ENCODE measurements around the gene R3HDM1. TPM values are rescaled to one million over a fixed set of nuclear protein-coding genes. Genes with fewer than 3 reads are reported as not detected.

R3HDM1 gene
- total RNA-seq, 1 donor from 2014 or later: 11.3 TPM

DNA sequence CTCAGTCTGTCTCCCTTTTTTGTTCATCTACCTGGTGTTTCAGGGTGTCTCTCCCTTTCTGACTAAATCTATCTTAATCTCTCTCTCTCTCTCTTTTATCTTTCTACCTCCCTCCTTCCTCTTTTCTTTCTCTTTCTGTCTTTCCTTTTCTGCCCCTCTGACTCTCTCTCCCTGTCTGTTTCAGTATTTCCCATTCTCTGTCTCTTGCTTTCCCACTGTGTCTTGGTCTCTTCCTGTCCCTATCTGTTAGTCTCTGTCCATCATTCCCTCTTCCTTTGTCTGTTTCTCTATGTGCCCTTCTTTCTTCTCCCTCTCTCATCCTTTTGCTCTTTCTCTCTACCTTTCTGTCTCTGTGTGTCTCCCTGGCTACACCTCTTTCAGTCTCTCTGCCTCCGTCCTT is 56.7 kb downstream of the R3HDM1 start:
- no peak for DNase-seq (ENCODE audit: low read depth)
- TF ChIP-seq, protein P1, sequence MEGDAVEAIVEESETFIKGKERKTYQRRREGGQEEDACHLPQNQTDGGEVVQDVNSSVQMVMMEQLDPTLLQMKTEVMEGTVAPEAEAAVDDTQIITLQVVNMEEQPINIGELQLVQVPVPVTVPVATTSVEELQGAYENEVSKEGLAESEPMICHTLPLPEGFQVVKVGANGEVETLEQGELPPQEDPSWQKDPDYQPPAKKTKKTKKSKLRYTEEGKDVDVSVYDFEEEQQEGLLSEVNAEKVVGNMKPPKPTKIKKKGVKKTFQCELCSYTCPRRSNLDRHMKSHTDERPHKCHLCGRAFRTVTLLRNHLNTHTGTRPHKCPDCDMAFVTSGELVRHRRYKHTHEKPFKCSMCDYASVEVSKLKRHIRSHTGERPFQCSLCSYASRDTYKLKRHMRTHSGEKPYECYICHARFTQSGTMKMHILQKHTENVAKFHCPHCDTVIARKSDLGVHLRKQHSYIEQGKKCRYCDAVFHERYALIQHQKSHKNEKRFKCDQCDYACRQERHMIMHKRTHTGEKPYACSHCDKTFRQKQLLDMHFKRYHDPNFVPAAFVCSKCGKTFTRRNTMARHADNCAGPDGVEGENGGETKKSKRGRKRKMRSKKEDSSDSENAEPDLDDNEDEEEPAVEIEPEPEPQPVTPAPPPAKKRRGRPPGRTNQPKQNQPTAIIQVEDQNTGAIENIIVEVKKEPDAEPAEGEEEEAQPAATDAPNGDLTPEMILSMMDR (conservative IDR thresholded peaks at IDR 0.05; ENCODE audit: low read depth, low read length): no peak
- no peak overlapping the region for H3K4me3 ChIP-seq (ENCODE audit: low read depth, low read length)

DNA sequence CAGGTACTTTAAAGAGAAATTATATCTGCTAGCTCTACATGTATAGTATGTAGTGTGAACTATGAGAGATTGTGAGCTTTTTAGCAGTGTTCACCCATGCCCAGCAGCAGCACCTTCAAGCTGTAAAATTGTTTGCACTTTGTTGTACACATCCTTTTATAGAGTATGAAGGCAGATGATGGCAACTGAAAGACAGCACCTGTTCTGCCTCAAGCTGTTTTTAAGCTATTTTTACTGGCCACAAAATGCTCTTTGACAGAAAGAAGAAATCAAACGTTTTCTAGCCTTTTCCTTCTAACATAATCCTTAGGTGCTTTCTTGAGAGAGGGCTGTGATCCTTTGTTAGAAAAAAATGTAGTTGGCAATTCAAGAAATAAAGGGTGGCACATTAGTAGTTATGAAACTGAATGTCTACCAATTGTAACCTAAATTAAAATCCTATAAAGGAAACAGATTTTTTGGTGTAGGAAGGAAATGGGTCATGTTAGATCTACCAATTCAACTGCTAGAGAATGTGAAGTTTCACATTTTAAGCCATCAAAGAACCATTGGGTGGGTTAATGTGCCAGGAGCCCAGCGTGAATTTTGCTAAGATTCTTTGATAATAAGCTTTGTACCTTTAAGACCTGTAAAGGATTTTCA is 59.5 kb downstream of the R3HDM1 start:
- H3K4me3 ChIP-seq (ENCODE audit: low read depth, low read length): no peak overlapping the region
- no peak for DNase-seq (ENCODE audit: low read depth)
- TF ChIP-seq, protein P1 (conservative IDR thresholded peaks at IDR 0.05; ENCODE audit: low read depth, low read length): no peak

- no peak overlapping the region for H3K4me3 ChIP-seq (ENCODE audit: low read depth, low read length)
- no peak for DNase-seq (ENCODE audit: low read depth)
- TF ChIP-seq, protein P1 (conservative IDR thresholded peaks at IDR 0.05; ENCODE audit: low read depth, low read length): no peak
These were observed 69.6 kb downstream of the R3HDM1 start for GRCh38 chr2:135600915-135601314.

- no peak overlapping the region for H3K4me3 ChIP-seq (ENCODE audit: low read depth, low read length)
- no peak for DNase-seq (ENCODE audit: low read depth)
- TF ChIP-seq, protein P1 (conservative IDR thresholded peaks at IDR 0.05; ENCODE audit: low read depth, low read length): no peak
These were observed 72.3 kb downstream of the R3HDM1 start for GRCh38 chr2:135603543-135603942.

DNA sequence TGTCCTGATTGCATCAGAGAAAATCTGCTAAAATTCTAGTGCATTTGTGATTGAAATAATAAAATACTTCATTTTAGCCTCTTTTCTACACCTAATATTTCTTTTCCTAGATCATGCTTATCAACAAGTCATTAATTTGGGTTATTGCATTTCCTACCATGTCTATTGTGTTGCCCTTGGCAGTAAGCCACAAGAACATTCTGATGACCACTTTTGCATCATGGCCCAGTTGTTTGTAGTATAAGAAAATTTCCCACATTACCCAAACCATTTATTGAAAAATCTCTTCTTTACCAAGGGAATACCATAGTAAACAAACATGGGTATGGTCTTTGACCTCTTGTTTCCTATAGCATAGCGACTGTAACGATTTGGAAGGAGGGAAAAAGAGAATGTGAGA is 76.3 kb downstream of the R3HDM1 start:
- DNase-seq (ENCODE audit: low read depth): no peak
- TF ChIP-seq, protein P1 (conservative IDR thresholded peaks at IDR 0.05; ENCODE audit: low read depth, low read length): no peak
- no peak overlapping the region for H3K4me3 ChIP-seq (ENCODE audit: low read depth, low read length)

GRCh38 chr2:135612319-135612718 is 81.0 kb downstream of the R3HDM1 start:
- TF ChIP-seq, protein P1 (conservative IDR thresholded peaks at IDR 0.05; ENCODE audit: low read depth, low read length): no peak
- DNase-seq (ENCODE audit: low read depth): no peak
- H3K4me3 ChIP-seq (ENCODE audit: low read depth, low read length): no peak overlapping the region

- no peak overlapping the region for H3K4me3 ChIP-seq (ENCODE audit: low read depth, low read length)
- TF ChIP-seq, protein P1 (conservative IDR thresholded peaks at IDR 0.05; ENCODE audit: low read depth, low read length): no peak
- peak; percentile 59 for DNase-seq (ENCODE audit: low read depth)
These were observed 84.1 kb downstream of the R3HDM1 start for GRCh38 chr2:135615404-135615803.

Data from epithelial cell of proximal tubule (primary cell).